Stimulated activated CD4-positive, alpha-beta T cell treated with anti-CD3 and anti-CD28 coated beads, Interleukin-1b, Interleukin-23, amount 100 ng/mL, for 1 hour (primary cell): Measurements from ENCODE around the gene OR52B2.

ENCODE experiments used
- DNase-seq, 2 donors: peaks; one replicate each; pipeline ENCODE4 v3.0.0-alpha.2; 2020; ENCODE audit warnings: low read depth in 2 of 2

OR52B2 gene

DNA sequence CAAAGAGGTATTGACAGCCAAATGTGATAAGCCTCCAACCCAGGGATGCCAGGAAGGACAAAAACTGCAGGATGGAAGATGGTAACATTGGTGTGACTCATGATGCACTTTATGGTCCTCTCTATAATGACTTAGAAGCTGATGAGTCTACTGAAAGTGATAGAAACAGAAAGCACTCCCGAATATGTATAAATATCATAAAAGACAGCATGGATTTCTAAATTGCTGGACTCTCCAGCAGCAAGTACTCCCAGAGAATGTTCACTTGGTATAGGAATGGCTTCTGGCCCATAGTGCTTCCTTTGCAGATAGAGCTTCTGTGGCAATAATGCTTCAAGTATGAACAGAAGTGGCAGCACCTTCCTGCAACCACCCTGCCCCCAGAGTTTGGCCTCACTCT, at the start of gene OR52B2:
Gene OR52B2 (minus strand): TSS at position 101 of the 400 bp plus-strand sequence. CDS start 0 bp downstream, at position 101.
- no peak for DNase-seq

GRCh38 chr11:6219359-6219758, 49.2 kb upstream of the OR52B2 start:
- DNase-seq: no peak

- DNase-seq: no peak
These were observed 47.6 kb upstream of the OR52B2 start for GRCh38 chr11:6217722-6218121.

- DNase-seq: no peak
These were observed 46.4 kb upstream of the OR52B2 start for GRCh38 chr11:6216501-6216900.

- no peak for DNase-seq
These were observed 44.4 kb upstream of the OR52B2 start for GRCh38 chr11:6214530-6214929.

GRCh38 chr11:6210274-6210955, 40.3 kb upstream of the OR52B2 start:
- DNase-seq: no peak

GRCh38 chr11:6209801-6210200, 39.7 kb upstream of the OR52B2 start:
- DNase-seq: no peak

DNA sequence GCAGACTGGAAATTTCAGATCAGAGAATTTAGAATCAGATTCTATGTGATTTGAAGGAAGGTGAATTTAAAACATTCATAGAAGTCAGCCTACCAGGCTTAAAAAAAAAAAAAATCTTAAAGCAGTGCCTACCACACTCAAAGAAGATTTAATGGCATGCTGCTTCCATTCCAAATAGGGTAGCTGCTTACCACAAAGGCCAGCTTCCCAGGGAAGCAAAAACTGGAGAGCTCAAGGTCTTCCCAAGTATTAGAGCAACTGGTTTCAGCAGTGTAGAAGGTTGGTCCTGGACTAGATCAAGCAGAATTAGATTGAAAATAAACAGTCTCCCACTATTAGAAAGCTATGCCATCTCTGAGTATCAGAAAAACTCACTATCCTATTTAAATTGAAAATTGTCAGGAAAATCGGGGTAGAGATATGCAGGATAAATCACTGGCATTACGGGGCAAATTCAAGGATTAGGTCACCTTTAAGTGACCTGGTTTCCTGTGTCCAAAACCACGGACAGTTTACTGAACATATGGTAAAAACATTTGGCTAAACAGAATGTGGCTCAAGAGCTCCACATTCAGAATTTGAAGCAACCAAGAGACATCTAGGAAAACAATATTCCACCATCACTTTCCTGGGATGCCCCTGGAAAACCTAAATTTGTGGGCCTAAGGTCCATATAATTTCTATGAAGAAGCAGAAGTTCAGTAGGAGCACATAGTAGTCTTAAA, 36.5 kb upstream of the OR52B2 start:
- DNase-seq: no peak

DNA sequence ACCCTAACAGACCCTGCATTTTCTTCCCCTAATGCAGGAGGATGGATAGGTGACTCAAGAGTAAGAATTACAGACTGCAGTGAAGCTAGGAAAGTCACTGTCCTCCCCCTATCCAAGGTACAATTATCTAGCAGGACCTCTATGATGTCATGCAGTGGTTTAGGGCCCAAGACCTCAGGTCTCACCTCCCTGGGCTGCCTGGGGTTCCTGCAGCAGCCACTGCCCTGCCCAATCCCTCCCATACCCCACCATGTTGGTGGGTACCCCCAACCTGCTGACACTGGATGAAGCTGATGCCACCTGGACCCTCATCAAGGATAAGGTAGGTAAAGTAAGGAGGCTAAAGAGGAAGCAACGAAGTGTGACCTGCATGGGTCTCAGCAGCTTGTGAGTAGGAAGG, 35.2 kb upstream of the OR52B2 start, which contains the start of gene C11orf42:
Gene C11orf42 (plus strand): TSS at position 192 of the 400 bp plus-strand sequence. CDS start 59 bp downstream, at position 251.
- no peak for DNase-seq

DNA sequence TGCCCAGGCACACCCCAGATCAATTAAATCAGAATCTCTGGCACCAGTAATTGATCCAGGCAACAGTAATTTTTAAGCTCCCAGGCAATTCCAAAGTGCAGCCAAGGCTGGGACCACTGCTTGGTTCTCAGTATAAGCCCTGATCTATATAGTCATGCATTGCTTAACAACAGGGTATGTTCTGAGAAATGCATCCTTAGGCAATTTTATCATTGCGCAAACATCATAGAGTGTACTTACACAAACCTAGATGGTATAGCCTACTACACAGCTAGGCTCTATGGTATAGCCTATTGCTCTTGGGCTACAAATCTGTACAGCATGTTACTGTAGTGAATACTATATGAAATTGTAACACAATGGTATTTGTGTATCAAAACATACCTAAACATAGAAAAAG, 34.6 kb upstream of the OR52B2 start:
- DNase-seq: no peak

DNA sequence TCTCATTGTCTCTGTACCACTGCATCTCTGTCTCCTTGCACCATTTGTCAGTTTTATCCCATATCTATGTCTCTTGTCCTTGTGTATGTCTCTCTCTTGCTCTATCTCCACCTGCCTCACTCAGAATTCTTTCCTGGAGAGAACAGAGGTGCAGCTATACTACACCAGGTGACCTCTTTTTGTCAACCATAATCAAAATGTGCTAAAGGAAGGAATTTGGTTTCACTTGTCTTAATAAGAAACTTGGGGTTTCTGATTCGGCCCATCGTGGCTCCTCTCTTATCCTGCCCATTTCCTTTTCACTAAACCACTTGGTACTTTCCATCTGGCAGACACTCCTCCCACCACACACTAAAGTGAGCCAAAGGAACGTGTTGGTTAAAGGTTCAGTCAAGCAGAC, 33.2 kb upstream of the OR52B2 start:
- DNase-seq: no peak

DNA sequence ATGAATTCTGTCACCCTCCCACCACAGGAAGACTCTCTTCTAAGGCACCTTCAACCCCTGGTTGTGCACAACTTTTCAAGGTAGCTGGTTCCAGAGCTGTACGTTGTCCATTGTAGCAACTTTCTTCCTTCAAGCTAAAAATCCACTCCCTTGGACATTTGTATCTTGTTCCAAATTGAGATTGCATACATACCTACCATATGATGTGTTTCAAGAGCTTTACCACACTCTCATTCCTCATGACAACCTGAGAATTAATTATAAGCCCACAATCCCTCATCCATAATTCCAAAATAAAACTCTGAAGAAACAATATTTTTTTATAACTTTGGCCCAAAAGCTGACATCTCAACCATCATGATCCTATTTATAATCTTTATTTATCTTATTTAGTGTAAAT, 31.9 kb upstream of the OR52B2 start:
- no peak for DNase-seq

DNA sequence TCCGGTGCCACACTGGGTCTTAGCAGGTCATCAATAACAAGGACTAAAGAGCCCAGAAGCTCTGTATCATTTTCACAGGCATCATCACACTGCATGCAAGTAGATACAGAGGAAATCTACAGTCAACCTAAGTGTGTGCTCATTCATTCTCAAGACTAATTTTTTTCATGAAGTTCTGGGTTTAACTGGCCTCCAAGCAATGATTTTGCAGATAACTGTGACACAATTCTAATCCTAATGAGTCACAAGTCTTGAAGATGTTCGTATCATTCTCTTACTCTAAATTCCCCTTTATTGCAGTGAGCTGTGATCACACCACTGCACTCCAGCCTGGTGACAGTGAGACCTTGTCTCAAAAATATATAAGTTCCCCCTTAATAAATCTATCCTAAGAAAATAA, 31.4 kb upstream of the OR52B2 start:
- DNase-seq: no peak

GRCh38 chr11:6200975-6201374, 30.8 kb upstream of the OR52B2 start:
- DNase-seq: no peak

- no peak for DNase-seq
These were observed 29.2 kb upstream of the OR52B2 start, which contains the start of gene OR52W1 for GRCh38 chr11:6199174-6199810. Gene OR52W1, plus strand, starts transcription at chr11:6199224. Its CDS starts 0 bp downstream, at chr11:6199224.

DNA sequence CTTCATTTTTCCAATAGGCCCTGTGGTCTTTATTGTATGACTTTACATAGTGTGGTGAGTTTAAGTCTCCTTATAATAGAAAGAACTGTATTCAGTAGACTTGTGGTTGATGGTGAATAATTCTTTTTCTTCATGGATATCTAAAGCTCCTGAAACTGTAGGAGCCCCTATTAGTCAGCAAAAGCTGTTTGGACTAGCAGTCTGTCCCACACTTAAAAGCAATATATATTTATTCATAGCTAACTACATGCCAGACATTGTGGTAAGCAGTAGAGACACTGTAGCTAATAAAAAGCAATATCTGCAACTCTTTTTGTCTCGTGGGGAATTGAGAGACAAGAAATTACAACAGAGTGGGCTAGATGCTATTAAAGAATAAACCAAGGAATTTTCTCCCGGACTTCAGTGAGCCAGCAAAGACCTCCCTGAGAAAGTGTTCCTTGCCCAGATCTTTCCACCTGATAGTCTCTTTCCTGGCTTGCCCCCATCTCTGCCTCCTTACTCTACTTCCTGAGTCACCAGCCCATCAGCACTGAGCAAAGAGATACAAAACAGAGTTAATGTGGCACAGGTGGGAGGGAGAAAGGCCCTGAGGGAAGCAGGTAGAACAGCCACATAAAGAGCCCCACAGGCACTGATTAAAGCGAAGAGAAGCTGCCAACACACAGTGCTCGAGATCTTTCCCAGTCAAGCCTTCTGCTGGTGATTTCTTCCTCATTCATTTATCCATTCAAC, 27.5 kb upstream of the OR52B2 start:
- DNase-seq: no peak

GRCh38 chr11:6196396-6196795, 26.3 kb upstream of the OR52B2 start:
- DNase-seq: no peak

GRCh38 chr11:6194065-6194581, 24.0 kb upstream of the OR52B2 start:
- no peak for DNase-seq

DNA sequence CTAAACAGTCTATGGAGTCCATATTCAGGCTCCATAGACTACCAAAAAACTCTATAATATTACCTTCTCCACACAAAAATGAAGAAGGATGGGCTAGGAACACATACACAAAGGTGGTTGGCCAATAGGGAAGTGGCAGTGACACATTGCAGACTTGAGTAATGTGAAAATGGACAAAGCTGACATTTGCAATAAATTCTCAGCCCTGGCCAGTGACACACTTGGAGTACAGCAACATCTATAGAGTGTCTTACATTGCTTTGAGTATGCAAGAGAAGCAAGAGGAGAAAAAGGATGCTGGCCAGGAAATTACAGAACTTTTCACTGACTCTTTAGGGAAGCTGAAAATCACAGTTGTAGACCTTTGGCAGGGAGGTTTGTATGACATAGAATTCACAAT, 21.6 kb upstream of the OR52B2 start:
- no peak for DNase-seq

DNA sequence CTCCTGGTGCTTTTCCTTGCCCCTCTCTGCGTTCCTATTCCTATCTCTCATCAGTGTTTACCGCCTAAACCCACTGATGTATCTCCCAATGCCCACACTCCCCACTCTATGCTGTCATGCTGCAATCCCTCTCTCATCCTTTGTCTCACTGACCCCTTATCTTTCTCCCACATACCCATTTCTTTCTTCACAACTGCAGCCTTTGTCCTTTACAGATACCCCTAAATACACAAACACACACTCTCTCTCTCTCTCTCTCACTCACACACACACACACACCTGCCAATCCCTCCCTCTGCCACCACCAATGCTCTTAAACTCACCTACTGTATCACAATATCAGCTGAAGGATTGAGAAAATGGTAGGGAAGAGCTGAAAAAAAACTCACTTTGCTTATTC, 5.3 kb upstream of the OR52B2 start:
- DNase-seq: no peak

- no peak for DNase-seq
These were observed 13.3 kb downstream of the OR52B2 start for GRCh38 chr11:6156628-6157359.
